ENCODE results near the gene MCRIP2. TPM values are rescaled to one million over a fixed set of nuclear protein-coding genes. Genes with fewer than 3 reads are reported as not detected.

The MCRIP2 gene
- total and polyA plus RNA-seq, 9 of the 15 experiments (the other 6 are each of a cell fraction or from before 2014, with no cell fraction given) = 0.80 to 120 (median 35.2) TPM

DNA sequence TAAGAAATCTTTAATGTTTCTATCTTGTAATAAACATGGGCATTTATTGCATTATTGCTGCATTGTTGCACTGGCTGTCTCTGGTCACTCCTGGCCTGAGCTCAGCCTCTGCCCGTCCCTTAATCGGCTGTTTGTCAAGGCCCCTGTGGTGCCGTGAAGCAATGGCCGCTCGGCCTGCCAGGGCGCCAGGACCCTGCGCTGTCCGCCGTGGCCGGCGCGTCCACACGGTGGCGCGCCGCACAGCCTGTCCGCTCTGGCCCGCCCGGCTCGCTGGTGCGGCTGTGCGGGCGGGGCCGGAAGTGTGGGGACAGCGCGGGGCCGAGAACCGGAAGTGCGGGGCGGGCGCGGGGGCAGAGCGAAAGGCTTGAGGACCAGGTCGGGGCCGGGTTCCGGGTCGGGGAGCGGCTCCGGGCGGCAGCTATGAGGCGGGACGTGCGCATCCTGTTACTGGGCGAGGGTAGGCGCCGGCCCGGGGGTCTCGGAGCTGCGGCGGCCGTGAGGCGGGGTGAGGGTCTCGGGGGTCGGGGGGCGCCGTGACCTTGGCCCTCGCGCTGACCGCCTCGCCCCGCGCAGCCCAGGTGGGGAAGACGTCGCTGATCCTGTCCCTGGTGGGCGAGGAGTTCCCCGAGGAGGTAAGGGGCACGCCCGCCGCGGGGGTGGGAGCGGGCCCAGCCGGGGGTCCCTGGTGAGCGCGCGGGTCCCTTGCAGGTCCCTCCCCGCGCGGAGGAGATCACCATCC is 26.3 kb downstream of the MCRIP2 start, which contains the start of gene RHOT2 (continued):
- TF ChIP-seq, protein P1, sequence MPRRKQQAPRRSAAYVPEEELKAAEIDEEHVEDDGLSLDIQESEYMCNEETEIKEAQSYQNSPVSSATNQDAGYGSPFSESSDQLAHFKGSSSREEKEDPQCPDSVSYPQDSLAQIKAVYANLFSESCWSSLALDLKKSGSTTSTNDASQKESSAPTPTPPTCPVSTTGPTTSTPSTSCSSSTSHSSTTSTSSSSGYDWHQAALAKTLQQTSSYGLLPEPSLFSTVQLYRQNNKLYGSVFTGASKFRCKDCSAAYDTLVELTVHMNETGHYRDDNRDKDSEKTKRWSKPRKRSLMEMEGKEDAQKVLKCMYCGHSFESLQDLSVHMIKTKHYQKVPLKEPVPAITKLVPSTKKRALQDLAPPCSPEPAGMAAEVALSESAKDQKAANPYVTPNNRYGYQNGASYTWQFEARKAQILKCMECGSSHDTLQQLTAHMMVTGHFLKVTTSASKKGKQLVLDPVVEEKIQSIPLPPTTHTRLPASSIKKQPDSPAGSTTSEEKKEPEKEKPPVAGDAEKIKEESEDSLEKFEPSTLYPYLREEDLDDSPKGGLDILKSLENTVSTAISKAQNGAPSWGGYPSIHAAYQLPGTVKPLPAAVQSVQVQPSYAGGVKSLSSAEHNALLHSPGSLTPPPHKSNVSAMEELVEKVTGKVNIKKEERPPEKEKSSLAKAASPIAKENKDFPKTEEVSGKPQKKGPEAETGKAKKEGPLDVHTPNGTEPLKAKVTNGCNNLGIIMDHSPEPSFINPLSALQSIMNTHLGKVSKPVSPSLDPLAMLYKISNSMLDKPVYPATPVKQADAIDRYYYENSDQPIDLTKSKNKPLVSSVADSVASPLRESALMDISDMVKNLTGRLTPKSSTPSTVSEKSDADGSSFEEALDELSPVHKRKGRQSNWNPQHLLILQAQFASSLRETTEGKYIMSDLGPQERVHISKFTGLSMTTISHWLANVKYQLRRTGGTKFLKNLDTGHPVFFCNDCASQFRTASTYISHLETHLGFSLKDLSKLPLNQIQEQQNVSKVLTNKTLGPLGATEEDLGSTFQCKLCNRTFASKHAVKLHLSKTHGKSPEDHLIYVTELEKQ (CRISPR knock-in tag; IDR thresholded peaks at IDR 0.05) = no peak
- TF ChIP-seq ZNF282 (CRISPR knock-in tag; IDR thresholded peaks at IDR 0.05) (no peak), ZFP36 (IDR thresholded peaks at IDR 0.05; ENCODE audit: low read depth, low read length, partially characterized antibody) (no peak), ELF2 (CRISPR knock-in tag; IDR thresholded peaks at IDR 0.05) (peak; percentile 85), GTF2E2 (tag; IDR thresholded peaks at IDR 0.05) (peak; percentile 29; the same call in 1 of the 2 replicates), HDAC1 (IDR thresholded peaks at IDR 0.05) (peak in 1 of 2 experiments; percentile 73; a peak in 2 of 4 replicates), HNRNPUL1 (IDR thresholded peaks at IDR 0.05; ENCODE audit: low read length) (no peak), HNRNPL (IDR thresholded peaks at IDR 0.05; ENCODE audit: low read depth, low read length) (peak; percentile 77), CREB1 (IDR thresholded peaks at IDR 0.05) (peak; percentile 62), CREB1 (CRISPR knock-in tag; IDR thresholded peaks at IDR 0.05) (peak; percentile 69; the same call in 1 of the 2 replicates), CCNT2 (IDR thresholded peaks at IDR 0.05; ENCODE audit: borderline replicate concordance, extremely low read depth, insufficient read length, low read depth, low read length) (peak; percentile 96), SIN3B (IDR thresholded peaks at IDR 0.05; ENCODE audit: low read depth) (peak; percentile 86), MED1 (CRISPR knock-in tag; IDR thresholded peaks at IDR 0.05; ENCODE audit: borderline replicate concordance) (0 out of 2 replicates have a peak, but pooled peaks have one; percentile 72), ETV1 (tag; conservative IDR thresholded peaks at IDR 0.05; ENCODE audit: low read depth) (0 out of 2 replicates have a peak, but pooled peaks have one; percentile 38)
- TF ChIP-seq, protein P2, sequence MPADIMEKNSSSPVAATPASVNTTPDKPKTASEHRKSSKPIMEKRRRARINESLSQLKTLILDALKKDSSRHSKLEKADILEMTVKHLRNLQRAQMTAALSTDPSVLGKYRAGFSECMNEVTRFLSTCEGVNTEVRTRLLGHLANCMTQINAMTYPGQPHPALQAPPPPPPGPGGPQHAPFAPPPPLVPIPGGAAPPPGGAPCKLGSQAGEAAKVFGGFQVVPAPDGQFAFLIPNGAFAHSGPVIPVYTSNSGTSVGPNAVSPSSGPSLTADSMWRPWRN (IDR thresholded peaks at IDR 0.05; ENCODE audit: low read depth) = no peak
- TF ChIP-seq, protein P3, sequence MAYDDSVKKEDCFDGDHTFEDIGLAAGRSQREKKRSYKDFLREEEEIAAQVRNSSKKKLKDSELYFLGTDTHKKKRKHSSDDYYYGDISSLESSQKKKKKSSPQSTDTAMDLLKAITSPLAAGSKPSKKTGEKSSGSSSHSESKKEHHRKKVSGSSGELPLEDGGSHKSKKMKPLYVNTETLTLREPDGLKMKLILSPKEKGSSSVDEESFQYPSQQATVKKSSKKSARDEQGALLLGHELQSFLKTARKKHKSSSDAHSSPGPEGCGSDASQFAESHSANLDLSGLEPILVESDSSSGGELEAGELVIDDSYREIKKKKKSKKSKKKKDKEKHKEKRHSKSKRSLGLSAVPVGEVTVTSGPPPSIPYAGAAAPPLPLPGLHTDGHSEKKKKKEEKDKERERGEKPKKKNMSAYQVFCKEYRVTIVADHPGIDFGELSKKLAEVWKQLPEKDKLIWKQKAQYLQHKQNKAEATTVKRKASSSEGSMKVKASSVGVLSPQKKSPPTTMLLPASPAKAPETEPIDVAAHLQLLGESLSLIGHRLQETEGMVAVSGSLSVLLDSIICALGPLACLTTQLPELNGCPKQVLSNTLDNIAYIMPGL (CRISPR knock-in tag; IDR thresholded peaks at IDR 0.05) = peak; percentile 82; the same call in 1 of the 2 replicates
- TF ChIP-seq, protein P4, sequence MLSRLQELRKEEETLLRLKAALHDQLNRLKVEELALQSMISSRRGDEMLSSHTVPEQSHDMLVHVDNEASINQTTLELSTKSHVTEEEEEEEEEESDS (CRISPR knock-in tag; IDR thresholded peaks at IDR 0.05) = no peak
- TF ChIP-seq, protein P5, sequence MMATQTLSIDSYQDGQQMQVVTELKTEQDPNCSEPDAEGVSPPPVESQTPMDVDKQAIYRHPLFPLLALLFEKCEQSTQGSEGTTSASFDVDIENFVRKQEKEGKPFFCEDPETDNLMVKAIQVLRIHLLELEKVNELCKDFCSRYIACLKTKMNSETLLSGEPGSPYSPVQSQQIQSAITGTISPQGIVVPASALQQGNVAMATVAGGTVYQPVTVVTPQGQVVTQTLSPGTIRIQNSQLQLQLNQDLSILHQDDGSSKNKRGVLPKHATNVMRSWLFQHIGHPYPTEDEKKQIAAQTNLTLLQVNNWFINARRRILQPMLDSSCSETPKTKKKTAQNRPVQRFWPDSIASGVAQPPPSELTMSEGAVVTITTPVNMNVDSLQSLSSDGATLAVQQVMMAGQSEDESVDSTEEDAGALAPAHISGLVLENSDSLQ (IDR thresholded peaks at IDR 0.05) = no peak
- TF ChIP-seq, protein P6, sequence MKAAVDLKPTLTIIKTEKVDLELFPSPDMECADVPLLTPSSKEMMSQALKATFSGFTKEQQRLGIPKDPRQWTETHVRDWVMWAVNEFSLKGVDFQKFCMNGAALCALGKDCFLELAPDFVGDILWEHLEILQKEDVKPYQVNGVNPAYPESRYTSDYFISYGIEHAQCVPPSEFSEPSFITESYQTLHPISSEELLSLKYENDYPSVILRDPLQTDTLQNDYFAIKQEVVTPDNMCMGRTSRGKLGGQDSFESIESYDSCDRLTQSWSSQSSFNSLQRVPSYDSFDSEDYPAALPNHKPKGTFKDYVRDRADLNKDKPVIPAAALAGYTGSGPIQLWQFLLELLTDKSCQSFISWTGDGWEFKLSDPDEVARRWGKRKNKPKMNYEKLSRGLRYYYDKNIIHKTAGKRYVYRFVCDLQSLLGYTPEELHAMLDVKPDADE (conservative IDR thresholded peaks at IDR 0.05; ENCODE audit: control insufficient read depth, low read depth, low read length) = peak; percentile 79
